ENCODE data around the gene SERPINA7. TPM values are rescaled to one million over a fixed set of nuclear protein-coding genes. Genes with fewer than 3 reads are reported as not detected.

The SERPINA7 gene
- total RNA-seq, 1 donor from 2014 or later: not detected

Other genes starting within 250 kb of the SERPINA7 start
- gene NRK, start 216.2 kb downstream of the SERPINA7 start, total RNA-seq: 1.4 TPM
- 0.62 TPM for gene PWWP3B, start 129.6 kb upstream of the SERPINA7 start, total RNA-seq